Ectodermal cell (in vitro differentiated cells): ENCODE measurements around the gene CIAO2B.
"Not testable (repeated sequence)": the region's sequence is repeated elsewhere in the genome, so short reads cannot be mapped to it uniquely, and the experiment has no call there.

Source experiments
- H3K27ac ChIP-seq: 2 replicates; pipeline ENCODE4 v1.7.0; 2013; ENCODE audit warnings: mild to moderate bottlenecking, low read depth, low read length; ENCODE audit not compliant: insufficient read depth, poor library complexity, severe bottlenecking
- H3K27me3 ChIP-seq: 2 replicates; pipeline ENCODE4 v1.7.0; 2013; ENCODE audit warnings: mild to moderate bottlenecking, low read length; ENCODE audit not compliant: insufficient read depth, control insufficient read depth, poor library complexity, severe bottlenecking
- H3K36me3 ChIP-seq: one replicate; pipeline ENCODE4 v1.7.0; 2013; ENCODE audit warnings: low read length; ENCODE audit not compliant: control insufficient read depth, insufficient read depth
- H3K4me1 ChIP-seq: one replicate; pipeline ENCODE4 v1.7.0; 2013; ENCODE audit warnings: low read length; ENCODE audit not compliant: control insufficient read depth, insufficient read depth
- H3K4me3 ChIP-seq: 2 replicates; pipeline ENCODE4 v1.7.0; 2013; ENCODE audit warnings: low read depth, low read length, control low read depth; ENCODE audit not compliant: insufficient read depth
- H3K9me3 ChIP-seq: 2 replicates; pipeline ENCODE4 v1.7.0; 2013; ENCODE audit warnings: mild to moderate bottlenecking, low read length, moderate library complexity; ENCODE audit not compliant: control insufficient read depth
- WGBS, 2 experiments: methylation state at CpG; one replicate each; pipeline ENCODE4 v1.1.7; 2013; ENCODE audit warnings: missing lambda C conversion rate in 2 of 2; 5-methylcytosine and 5-hydroxymethylcytosine counted together

Gene CIAO2B

GRCh38 chr16:66903544-66904427, 30.4 kb downstream of the CIAO2B start:
- H3K27ac ChIP-seq, result no peak overlapping the region
- no peaks in the 10 kb centered on the region for H3K4me1 ChIP-seq
- no peaks in the 10 kb centered on the region for H3K36me3 ChIP-seq
- no peak overlapping the region for H3K4me3 ChIP-seq
- H3K27me3 ChIP-seq, result no peaks in the 10 kb centered on the region
- H3K9me3 ChIP-seq, result no peaks in the 10 kb centered on the region
- 90 to 92% methylated on average over 11 of the region's 11 CpGs for WGBS, 2 experiments

DNA sequence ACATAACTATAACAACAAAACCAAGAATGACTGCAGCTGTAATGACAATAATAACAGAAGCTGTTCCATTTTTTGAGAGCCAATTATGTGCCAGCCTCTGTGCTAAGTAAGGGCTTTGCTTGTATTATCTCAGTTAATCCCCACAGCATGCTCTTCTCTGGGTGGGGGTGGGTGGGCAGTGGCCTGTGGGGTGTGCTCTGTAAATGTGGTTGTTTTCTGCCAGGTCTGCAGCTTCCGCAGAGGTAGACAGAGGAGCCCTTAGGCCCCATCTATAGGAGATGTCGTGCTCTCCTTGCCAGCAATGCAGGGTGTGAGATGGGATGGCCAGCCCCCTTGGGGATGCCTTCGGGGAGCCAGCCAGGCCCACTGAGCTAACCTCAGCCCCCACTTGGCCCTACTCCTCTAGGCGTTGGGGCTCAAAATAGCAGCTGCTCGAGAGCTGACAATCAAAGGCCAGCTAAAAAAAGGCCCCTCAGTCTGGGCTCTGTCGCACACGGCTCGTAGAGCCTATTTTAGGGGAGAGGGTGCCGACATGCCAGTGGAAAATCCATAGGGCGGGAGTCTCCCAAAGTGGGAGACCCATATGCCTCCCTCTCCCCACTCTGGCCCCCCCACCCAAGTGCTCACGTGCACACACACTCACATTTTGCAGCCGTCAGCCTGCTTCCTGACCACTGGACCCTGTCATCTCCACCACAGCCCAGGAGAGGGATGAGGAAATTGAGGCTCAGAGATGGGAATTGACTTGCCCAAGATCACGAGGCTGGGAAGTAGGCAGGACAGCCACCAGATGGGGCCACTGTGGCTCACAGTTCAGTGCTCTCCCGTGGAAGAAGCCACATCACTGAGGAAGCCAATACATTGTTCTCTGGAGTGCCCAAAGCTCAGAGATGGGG, 31.3 kb downstream of the CIAO2B start:
- no peaks in the 10 kb centered on the region for H3K4me1 ChIP-seq
- H3K27me3 ChIP-seq, result no peaks in the 10 kb centered on the region
- WGBS, 2 experiments, result 85 to 86% methylated on average over 14 of the region's 14 CpGs
- no peaks in the 10 kb centered on the region for H3K9me3 ChIP-seq
- H3K4me3 ChIP-seq, result no peak overlapping the region
- H3K36me3 ChIP-seq, result no peaks in the 10 kb centered on the region
- H3K27ac ChIP-seq, result no peak overlapping the region

DNA sequence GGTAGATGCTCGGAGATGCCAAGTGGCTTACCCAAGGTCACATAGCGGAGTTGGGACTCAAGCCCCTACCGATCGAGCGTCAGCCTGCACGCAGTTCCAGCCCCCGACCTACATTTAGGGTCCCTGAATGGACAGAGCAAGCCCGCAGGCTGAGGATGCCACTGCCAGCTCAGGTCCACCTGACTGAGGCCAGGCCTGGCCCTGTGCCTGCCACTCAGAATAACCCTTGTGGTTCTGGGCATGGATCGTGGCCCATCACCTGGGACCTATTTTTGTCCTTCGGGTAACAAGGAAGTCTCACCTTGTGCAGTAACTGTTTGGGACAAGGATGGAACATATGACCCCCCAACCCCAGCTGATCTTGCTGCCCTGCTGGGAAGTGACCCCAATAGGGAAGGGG, 32.6 kb downstream of the CIAO2B start:
- Histone ChIP-seq H3K27ac (no peak overlapping the region), H3K27me3 (no peaks in the 10 kb centered on the region), H3K4me1 (no peaks in the 10 kb centered on the region), H3K36me3 (no peaks in the 10 kb centered on the region), H3K9me3 (no peaks in the 10 kb centered on the region), H3K4me3 (no peak overlapping the region)
- 94 to 96% methylated on average over 10 of the region's 10 CpGs for WGBS, 2 experiments

- no peaks in the 10 kb centered on the region for H3K27me3 ChIP-seq
- H3K27ac ChIP-seq, result no peak overlapping the region
- H3K36me3 ChIP-seq, result no peaks in the 10 kb centered on the region
- H3K9me3 ChIP-seq, result no peaks in the 10 kb centered on the region
- H3K4me3 ChIP-seq, result no peak overlapping the region
- WGBS, 2 experiments, result 84% methylated on average over 7 of the region's 7 CpGs
- H3K4me1 ChIP-seq, result no peaks in the 10 kb centered on the region
Measured at GRCh38 chr16:66900721-66901441, 33.3 kb downstream of the CIAO2B start.

DNA sequence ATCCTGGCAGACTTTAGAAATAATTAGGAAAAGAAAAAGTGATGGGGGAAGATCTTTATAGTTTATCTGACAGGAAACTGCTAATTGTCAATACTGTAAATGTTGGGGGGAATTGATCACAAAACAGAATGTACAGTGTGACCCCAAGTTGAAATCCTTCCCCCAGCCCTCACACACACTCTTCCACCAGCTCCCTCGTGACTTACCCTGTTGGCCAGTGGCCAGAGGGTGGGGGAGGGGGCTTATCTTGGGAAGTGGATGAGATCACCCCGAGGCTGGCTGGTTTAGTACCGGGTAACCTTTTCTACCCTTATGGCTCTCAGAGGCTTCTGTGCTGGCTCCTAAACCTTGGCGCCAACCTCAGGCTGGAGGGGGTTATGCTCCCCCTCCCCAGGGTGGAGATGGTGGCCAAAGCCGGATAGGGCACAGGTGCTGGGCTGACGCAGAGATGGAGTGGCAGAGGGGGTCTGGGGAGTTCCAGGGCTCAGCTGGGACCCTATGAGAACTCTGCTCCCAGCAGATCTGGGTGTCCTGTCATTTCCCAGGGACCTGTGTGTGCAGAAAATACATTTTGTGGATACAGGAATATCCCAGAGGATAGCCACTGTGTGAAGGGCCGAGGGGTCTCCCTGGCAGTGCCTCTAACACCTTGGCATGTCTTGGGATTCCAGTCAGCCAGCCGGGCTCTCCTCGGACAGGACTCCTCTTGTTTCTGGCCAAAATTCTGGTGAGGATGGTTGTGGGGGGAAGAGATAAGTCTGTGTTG, 34.1 kb downstream of the CIAO2B start:
- H3K27ac ChIP-seq, result no peak overlapping the region
- H3K9me3 ChIP-seq, result no peaks in the 10 kb centered on the region
- H3K4me3 ChIP-seq, result no peak overlapping the region
- 62 to 74% methylated on average over 8 to 9 of the region's 9 CpGs for WGBS, 2 experiments
- H3K36me3 ChIP-seq, result no peaks in the 10 kb centered on the region
- H3K27me3 ChIP-seq, result no peaks in the 10 kb centered on the region
- H3K4me1 ChIP-seq, result no peaks in the 10 kb centered on the region

DNA sequence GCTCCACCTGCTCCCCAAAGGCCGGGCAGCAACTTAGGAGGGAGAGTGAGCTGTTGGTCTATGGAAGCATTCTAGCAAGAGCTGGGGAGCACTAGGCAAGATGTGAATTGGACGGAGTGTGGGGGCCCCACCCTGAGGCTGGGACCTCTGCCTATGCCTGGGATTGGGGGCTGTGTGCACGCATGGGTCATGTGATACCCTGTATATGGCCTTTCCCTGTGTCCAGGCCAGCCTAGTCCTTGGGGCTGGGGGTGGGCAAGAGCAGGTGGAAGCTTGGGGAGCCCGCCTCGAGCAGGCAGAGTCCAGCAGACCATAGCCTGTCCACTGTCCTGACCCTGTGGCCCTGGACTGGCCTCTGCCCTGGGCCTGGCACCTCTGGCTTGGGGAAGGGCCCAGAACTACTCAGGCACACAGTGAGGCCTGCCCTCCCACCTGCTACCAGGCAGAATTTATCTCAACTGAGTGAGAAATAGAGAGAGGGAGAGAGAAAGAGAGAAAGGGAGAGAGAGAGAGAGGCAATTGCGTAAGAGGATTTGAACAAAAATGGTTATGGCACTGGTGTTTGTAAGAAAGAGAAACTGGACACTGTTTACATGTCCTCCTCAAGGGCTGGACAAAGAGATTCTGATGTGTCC, 34.8 kb downstream of the CIAO2B start:
- Histone ChIP-seq H3K9me3 (no peaks in the 10 kb centered on the region), H3K27me3 (no peaks in the 10 kb centered on the region), H3K4me3 (no peak overlapping the region), H3K36me3 (no peaks in the 10 kb centered on the region), H3K4me1 (no peaks in the 10 kb centered on the region), H3K27ac (no peak overlapping the region)
- 91 to 94% methylated on average over 6 of the region's 6 CpGs for WGBS, 2 experiments

GRCh38 chr16:66898933-66899309, 35.3 kb downstream of the CIAO2B start:
- no peak overlapping the region for H3K4me3 ChIP-seq
- no peaks in the 10 kb centered on the region for H3K36me3 ChIP-seq
- WGBS, 2 experiments, result 92 to 93% methylated on average over 2 of the region's 2 CpGs
- H3K27me3 ChIP-seq, result no peaks in the 10 kb centered on the region
- H3K27ac ChIP-seq, result no peak overlapping the region
- H3K9me3 ChIP-seq, result no peaks in the 10 kb centered on the region
- no peaks in the 10 kb centered on the region for H3K4me1 ChIP-seq

GRCh38 chr16:66898207-66898606, 36.0 kb downstream of the CIAO2B start:
- 96 to 99% methylated on average over 2 to 3 of the region's 3 CpGs for WGBS, 2 experiments
- H3K36me3 ChIP-seq, result no peaks in the 10 kb centered on the region
- no peak overlapping the region for H3K4me3 ChIP-seq
- H3K27me3 ChIP-seq, result no peaks in the 10 kb centered on the region
- no peak overlapping the region for H3K27ac ChIP-seq
- H3K4me1 ChIP-seq, result no peaks in the 10 kb centered on the region
- no peaks in the 10 kb centered on the region for H3K9me3 ChIP-seq

GRCh38 chr16:66896682-66897081, 37.5 kb downstream of the CIAO2B start:
- not testable (repeated sequence) for H3K27ac ChIP-seq, H3K36me3 ChIP-seq, H3K9me3 ChIP-seq, H3K27me3 ChIP-seq, H3K4me1 ChIP-seq, H3K4me3 ChIP-seq
- WGBS, 2 experiments, result 78 to 81% methylated on average over 5 of the region's 5 CpGs
